Ascending aorta (tissue), 2 donors: Measurements from ENCODE around the gene STT3A. TPM values are rescaled to one million over a fixed set of nuclear protein-coding genes. Genes with fewer than 3 reads are reported as not detected.

Experiments
- DNase-seq, 2 donors: peaks; one replicate each; pipeline ENCODE4 v3.0.0-alpha.2; 2019; ENCODE audit warnings: low spot score in 2 of 2
- H3K27ac ChIP-seq, 2 donors: fragments of 200-600 bp; sonication (generic); one replicate each; pipeline ENCODE4 v1.5.1; 2016 to 2017; ENCODE audit warnings: mild to moderate bottlenecking in 1 of 2
- H3K27me3 ChIP-seq: fragments of 200-600 bp; sonication (generic); one replicate; pipeline ENCODE4 v1.5.1; 2017
- H3K36me3 ChIP-seq, 2 donors: fragments of 200-600 bp; sonication (generic); one replicate each; pipeline ENCODE4 v1.5.1; 2016
- H3K4me1 ChIP-seq, 2 donors: fragments of 200-600 bp; sonication (generic); one replicate each; pipeline ENCODE4 v1.5.1; 2016 to 2017; ENCODE audit warnings: mild to moderate bottlenecking in 1 of 2
- H3K4me3 ChIP-seq, 2 donors: fragments of 200-600 bp; sonication (generic); one replicate each; pipeline ENCODE4 v1.5.1; 2016 to 2017; ENCODE audit warnings: mild to moderate bottlenecking in 1 of 2
- H3K9me3 ChIP-seq, 2 donors: fragments of 200-600 bp; sonication (generic); one replicate each; pipeline ENCODE4 v1.5.1; 2016
- intact Hi-C: fragments of 100-400 bp; cut with DNase I; formaldehyde crosslinking; loops from one replicate; pipeline ENCODE4 v1.15.1; 2023
- total RNA-seq: library from RNA; depleted of rRNA; stranded (reverse); fragments of >200 nt; gene quantifications from one replicate; pipeline ENCODE4 v1.1.0, GENCODE V29; 2016
- TF ChIP-seq, protein P1 (sequence below), 3 experiments: fragments of 200-600 bp in 2 of 3; fragments of 450-650 bp in 1 of 3; sonication (generic) in 2 of 3; IDR thresholded peaks; one replicate each; pipeline ENCODE4 v1.5.1; 2016 to 2019; ENCODE audit warnings: antibody characterized with exemption in 3 of 3, mild to moderate bottlenecking in 1 of 3, moderate library complexity in 1 of 3

The STT3A gene
- total RNA-seq, 1 donor from 2014 or later: 88.9 TPM

DNA sequence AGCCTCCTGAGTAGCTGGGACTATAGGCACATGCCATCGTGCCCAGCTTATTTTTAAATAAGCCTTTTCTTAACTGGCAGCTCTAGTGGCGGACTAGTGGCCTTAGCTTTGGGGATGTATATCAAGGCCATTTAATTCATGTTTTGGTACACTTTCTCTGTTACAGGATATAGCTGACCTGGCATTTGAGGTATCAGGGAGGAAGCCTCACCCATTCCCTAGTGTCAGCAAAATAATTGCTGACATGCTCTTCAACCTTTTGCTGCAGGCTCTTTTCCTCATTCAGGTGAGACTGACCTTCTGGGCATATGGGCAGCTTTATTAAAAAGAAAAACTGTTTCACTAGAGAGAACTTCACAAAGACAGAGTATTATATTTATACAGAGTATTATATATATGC, 13.9 kb upstream of the STT3A start:
- Histone ChIP-seq H3K4me1 (no peaks in the 10 kb centered on the region), H3K9me3 (no peaks in the 10 kb centered on the region), H3K27me3 (no peaks in the 10 kb centered on the region), H3K27ac (no peak overlapping the region), H3K4me3 (no peak overlapping the region), H3K36me3 (peaks cover 87 to 98% of the 10 kb centered on the region in 2 donors)
- intact Hi-C loops: no loop called here
- TF ChIP-seq, protein P1, sequence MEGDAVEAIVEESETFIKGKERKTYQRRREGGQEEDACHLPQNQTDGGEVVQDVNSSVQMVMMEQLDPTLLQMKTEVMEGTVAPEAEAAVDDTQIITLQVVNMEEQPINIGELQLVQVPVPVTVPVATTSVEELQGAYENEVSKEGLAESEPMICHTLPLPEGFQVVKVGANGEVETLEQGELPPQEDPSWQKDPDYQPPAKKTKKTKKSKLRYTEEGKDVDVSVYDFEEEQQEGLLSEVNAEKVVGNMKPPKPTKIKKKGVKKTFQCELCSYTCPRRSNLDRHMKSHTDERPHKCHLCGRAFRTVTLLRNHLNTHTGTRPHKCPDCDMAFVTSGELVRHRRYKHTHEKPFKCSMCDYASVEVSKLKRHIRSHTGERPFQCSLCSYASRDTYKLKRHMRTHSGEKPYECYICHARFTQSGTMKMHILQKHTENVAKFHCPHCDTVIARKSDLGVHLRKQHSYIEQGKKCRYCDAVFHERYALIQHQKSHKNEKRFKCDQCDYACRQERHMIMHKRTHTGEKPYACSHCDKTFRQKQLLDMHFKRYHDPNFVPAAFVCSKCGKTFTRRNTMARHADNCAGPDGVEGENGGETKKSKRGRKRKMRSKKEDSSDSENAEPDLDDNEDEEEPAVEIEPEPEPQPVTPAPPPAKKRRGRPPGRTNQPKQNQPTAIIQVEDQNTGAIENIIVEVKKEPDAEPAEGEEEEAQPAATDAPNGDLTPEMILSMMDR (IDR thresholded peaks at IDR 0.05): no peak
- no peak for DNase-seq

DNA sequence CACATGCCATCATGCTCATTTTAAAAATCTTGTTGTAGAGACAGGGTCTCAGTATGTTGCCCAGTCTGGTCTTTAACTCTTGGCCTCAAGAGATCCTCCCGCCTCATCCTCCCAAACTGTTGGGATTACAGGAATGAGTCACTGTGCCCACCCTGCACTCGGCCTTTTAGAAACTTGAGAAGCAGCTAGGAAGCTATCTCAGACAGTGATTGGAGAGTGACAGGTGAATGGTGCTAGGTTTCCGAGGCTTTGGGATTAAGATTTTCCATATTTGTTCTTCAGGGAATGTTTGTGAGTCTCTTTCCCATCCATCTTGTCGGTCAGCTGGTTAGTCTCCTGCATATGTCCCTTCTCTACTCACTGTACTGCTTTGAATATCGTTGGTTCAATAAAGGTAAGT, 12.8 kb upstream of the STT3A start:
- Histone ChIP-seq H3K36me3 (peaks cover 86 to 95% of the 10 kb centered on the region in 2 donors), H3K9me3 (no peaks in the 10 kb centered on the region), H3K27ac (no peak overlapping the region), H3K4me1 (no peaks in the 10 kb centered on the region), H3K4me3 (no peak overlapping the region), H3K27me3 (no peaks in the 10 kb centered on the region)
- intact Hi-C loops: no loop called here
- DNase-seq: no peak
- TF ChIP-seq, protein P1 (IDR thresholded peaks at IDR 0.05): no peak

- TF ChIP-seq, protein P1 (IDR thresholded peaks at IDR 0.05): no peak
- H3K27me3 ChIP-seq: no peaks in the 10 kb centered on the region
- peaks cover 51 to 59% of the 10 kb centered on the region in 2 donors for H3K36me3 ChIP-seq
- no peaks in the 10 kb centered on the region for H3K4me1 ChIP-seq
- no peak for DNase-seq
- intact Hi-C loops: no loop called here
- H3K4me3 ChIP-seq: no peak overlapping the region
- H3K27ac ChIP-seq: no peak overlapping the region
- H3K9me3 ChIP-seq: no peaks in the 10 kb centered on the region
Measured at GRCh38 chr11:125583496-125583895, 9.2 kb upstream of the STT3A start.

- H3K27me3 ChIP-seq: no peaks in the 10 kb centered on the region
- intact Hi-C loops: no loop called here
- TF ChIP-seq, protein P1 (IDR thresholded peaks at IDR 0.05): no peak
- peaks cover 32 to 39% of the 10 kb centered on the region in 2 donors for H3K36me3 ChIP-seq
- H3K4me3 ChIP-seq: no peak overlapping the region
- no peaks in the 10 kb centered on the region for H3K9me3 ChIP-seq
- DNase-seq: no peak
- no peak overlapping the region for H3K27ac ChIP-seq
- H3K4me1 ChIP-seq: no peaks in the 10 kb centered on the region
Measured at GRCh38 chr11:125585487-125585886, 7.2 kb upstream of the STT3A start.

- H3K4me1 ChIP-seq: peaks cover 0 to 6% of the 10 kb centered on the region in 2 donors
- TF ChIP-seq, protein P1 (IDR thresholded peaks at IDR 0.05): no peak
- H3K27ac ChIP-seq: no peak overlapping the region
- H3K9me3 ChIP-seq: no peaks in the 10 kb centered on the region
- DNase-seq: no peak
- intact Hi-C loops: no loop called here
- no peak overlapping the region for H3K4me3 ChIP-seq
- H3K36me3 ChIP-seq: peaks cover 23 to 29% of the 10 kb centered on the region in 2 donors
- no peaks in the 10 kb centered on the region for H3K27me3 ChIP-seq
Measured at GRCh38 chr11:125586623-125587022, 6.0 kb upstream of the STT3A start.

DNA sequence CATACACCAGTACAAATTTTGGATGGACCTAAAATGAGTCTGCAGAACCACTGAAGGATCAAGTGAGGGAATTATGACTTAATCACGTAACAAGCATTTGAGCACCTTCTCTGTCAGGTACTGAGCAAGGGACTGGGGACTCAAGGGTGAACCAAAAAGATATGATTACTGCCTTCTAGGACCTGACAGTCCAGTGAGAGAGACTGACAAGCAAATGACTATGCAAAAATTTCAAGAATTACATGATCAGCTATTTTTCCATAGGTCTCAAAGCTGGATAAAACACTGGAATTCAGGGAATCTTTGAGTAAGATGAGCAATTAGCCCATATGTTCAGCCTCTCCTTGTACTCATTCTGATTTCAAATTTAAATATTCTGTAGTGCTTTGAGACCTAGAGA, 5.2 kb upstream of the STT3A start:
- Histone ChIP-seq H3K9me3 (no peaks in the 10 kb centered on the region), H3K4me3 (no peak overlapping the region), H3K4me1 (peaks cover 0 to 6% of the 10 kb centered on the region in 2 donors), H3K27ac (no peak overlapping the region), H3K27me3 (no peaks in the 10 kb centered on the region), H3K36me3 (peaks cover 17 to 21% of the 10 kb centered on the region in 2 donors)
- TF ChIP-seq, protein P1 (IDR thresholded peaks at IDR 0.05): no peak
- intact Hi-C loops: no loop called here
- no peak for DNase-seq
